ENCODE results near the gene FAM98B. TPM values are rescaled to one million over a fixed set of nuclear protein-coding genes. Genes with fewer than 3 reads are reported as not detected.

Gene FAM98B
- total and polyA plus RNA-seq, 2 of the 8 experiments (the other 6 are each of a cell fraction or from before 2014, with no cell fraction given), result 5.9 to 48.4 TPM

DNA sequence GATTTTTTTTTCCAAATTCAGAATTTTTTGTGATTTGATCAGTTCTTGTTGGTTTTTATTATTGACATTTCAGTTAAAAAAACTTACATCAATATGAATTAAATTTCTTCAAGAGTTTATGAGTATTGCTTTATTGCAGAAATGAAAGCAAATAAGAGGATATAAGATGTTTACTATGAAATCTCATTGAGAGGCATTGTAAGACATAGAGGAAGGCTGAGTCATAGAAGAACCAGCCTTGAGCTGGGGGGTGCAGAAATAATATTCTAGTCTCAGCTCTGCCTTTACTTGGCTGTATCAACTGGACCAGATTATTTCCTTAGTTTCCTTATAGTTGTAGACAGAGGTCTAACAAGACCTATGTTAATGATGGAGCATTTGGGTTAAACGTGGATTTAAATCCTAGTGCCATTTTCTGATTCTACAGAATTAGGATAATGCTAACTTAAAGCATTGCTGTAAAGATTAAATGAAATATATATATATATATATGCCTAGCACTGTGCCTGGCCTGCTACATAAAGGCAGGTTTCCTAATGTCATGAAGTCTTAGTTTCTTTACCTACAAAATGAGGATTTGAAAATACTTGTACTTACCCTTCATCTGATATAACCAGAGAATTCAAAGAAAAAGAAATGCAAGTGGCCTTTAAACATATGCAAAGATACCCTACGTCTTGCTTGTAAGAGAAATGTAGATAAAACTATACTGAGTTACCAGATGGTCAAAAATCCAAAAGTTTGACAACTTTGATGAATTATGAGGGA lies 7.3 kb downstream of the FAM98B start:
- Histone ChIP-seq H4K8ac (ENCODE audit: extremely low read depth, insufficient read depth, low read length) (no peak overlapping the region), H4K20me1 (replicated peaks in 1 of 2; ENCODE audit: control insufficient read depth in 1 of 2, insufficient read depth in 2 of 2, low read length in 2 of 2) (peaks cover 2 to 10% of the 10 kb centered on the region in 2 experiments), H3K27me3 (replicated peaks in 1 of 4; ENCODE audit: control insufficient read depth in 3 of 4, extremely low read depth in 1 of 4, insufficient read depth in 3 of 4, low read length in 3 of 4) (no peaks in the 10 kb centered on the region), H2AFZ (ENCODE audit: low read length) (no peak overlapping the region), H4K5ac (ENCODE audit: insufficient read length, low read depth, low read length) (no peak overlapping the region), H3K27ac (ENCODE audit: low read depth, low read length) (no peak overlapping the region), H4K91ac (replicated peaks; ENCODE audit: insufficient read length, low read length) (no peak overlapping the region), H3K4me1 (replicated peaks in 1 of 4; ENCODE audit: control insufficient read depth in 3 of 4, insufficient read depth in 4 of 4, low read length in 3 of 4) (no peaks in the 10 kb centered on the region), H2BK20ac (ENCODE audit: low read length) (no peak overlapping the region), H3K56ac (replicated peaks; ENCODE audit: insufficient read length, low read depth, low read length) (no peak overlapping the region), H3K79me2 (ENCODE audit: control insufficient read depth in 1 of 2, insufficient read depth in 2 of 2, low read length in 2 of 2) (peaks cover 12 to 78% of the 10 kb centered on the region in 2 experiments), H2BK12ac (ENCODE audit: low read depth, low read length) (no peak overlapping the region), H2AK5ac (ENCODE audit: low read depth, low read length) (no peak overlapping the region), H3K4me2 (ENCODE audit: insufficient read depth in 1 of 2, low read depth in 2 of 2, low read length in 2 of 2) (no peak overlapping the region), H3K4ac (replicated peaks; ENCODE audit: insufficient read length, low read depth, low read length) (no peak overlapping the region), H3K4me3 (ENCODE audit: extremely low read depth in 1 of 4, insufficient read depth in 2 of 4, low read depth in 3 of 4, low read length in 4 of 4) (no peak overlapping the region), H2BK5ac (ENCODE audit: low read depth, low read length) (no peak overlapping the region), H3K9me3 (ENCODE audit: insufficient read depth in 2 of 2, low read depth in 1 of 2, low read length in 1 of 2) (no peaks in the 10 kb centered on the region), H3K36me3 (ENCODE audit: control insufficient read depth in 2 of 4, insufficient read depth in 4 of 4, low read length in 3 of 4) (no peaks in the 10 kb centered on the region; a peak in 2 of 8 replicates), H3K23ac (ENCODE audit: insufficient read length) (no peak overlapping the region), H2BK120ac (replicated peaks; ENCODE audit: low read depth, low read length) (no peak overlapping the region), H3K79me1 (ENCODE audit: low read depth, low read length) (peaks cover 7% of the 10 kb centered on the region; the same call in 1 of the 2 replicates), H3K23me2 (ENCODE audit: low read depth, low read length) (no peaks in the 10 kb centered on the region), H3K9ac (replicated peaks in 1 of 4; ENCODE audit: extremely low read depth in 1 of 4, low read depth in 3 of 4, low read length in 3 of 4) (no peak overlapping the region), H3K14ac (ENCODE audit: insufficient read length) (no peak overlapping the region), H3K18ac (ENCODE audit: extremely low read depth, low read length) (no peak overlapping the region), H2BK15ac (ENCODE audit: low read length) (no peak overlapping the region)
- ChIA-PET CTCF (ENCODE audit: partially characterized antibody) (interaction anchor here (0.8 to 1.1 kb wide), 2 partner anchors 13 to 21 kb away, joined by 3 to 5 read pairs; no protein-coding TSS in a partner anchor), POLR2A (ENCODE audit: partially characterized antibody) (no interaction called here)
- FAIRE-seq (no peak), DNase-seq (ENCODE audit: low read depth in 1 of 2, low spot score in 2 of 2) (no peak)
- TF ChIP-seq KDM1A (IDR thresholded peaks at IDR 0.05; ENCODE audit: borderline replicate concordance, low read length) (no peak), RXRA (IDR thresholded peaks at IDR 0.05; ENCODE audit: insufficient read depth, low read depth, low read length) (no peak), USF2 (IDR thresholded peaks at IDR 0.05; ENCODE audit: low read length) (no peak)
- TF ChIP-seq, protein P1, sequence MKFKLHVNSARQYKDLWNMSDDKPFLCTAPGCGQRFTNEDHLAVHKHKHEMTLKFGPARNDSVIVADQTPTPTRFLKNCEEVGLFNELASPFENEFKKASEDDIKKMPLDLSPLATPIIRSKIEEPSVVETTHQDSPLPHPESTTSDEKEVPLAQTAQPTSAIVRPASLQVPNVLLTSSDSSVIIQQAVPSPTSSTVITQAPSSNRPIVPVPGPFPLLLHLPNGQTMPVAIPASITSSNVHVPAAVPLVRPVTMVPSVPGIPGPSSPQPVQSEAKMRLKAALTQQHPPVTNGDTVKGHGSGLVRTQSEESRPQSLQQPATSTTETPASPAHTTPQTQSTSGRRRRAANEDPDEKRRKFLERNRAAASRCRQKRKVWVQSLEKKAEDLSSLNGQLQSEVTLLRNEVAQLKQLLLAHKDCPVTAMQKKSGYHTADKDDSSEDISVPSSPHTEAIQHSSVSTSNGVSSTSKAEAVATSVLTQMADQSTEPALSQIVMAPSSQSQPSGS (IDR thresholded peaks at IDR 0.05; ENCODE audit: low read length), result no peak
- TF ChIP-seq, protein P2, sequence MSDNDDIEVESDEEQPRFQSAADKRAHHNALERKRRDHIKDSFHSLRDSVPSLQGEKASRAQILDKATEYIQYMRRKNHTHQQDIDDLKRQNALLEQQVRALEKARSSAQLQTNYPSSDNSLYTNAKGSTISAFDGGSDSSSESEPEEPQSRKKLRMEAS (IDR thresholded peaks at IDR 0.05), result no peak
- 86% methylated on average over 2 of the region's 2 CpGs; no CpG with 5 or more reads in 1 of the 2 experiments for WGBS, 2 experiments (ENCODE audit: extremely low coverage in 1 of 2, insufficient coverage in 1 of 2, insufficient read length in 1 of 2, insufficient replicate concordance in 2 of 2, low coverage in 1 of 2, low lambda C conversion rate in 2 of 2, missing lambda C conversion rate in 1 of 2)
